Medulla oblongata (tissue), 1 donor: ENCODE data around the gene FAM174B.

Experiments used
- DNase-seq: peaks from one replicate; pipeline ENCODE4 v3.0.0-alpha.2; 2015; ENCODE audit errors: extremely low spot score

The FAM174B gene

GRCh38 chr15:92643849-92644815, 11.4 kb downstream of the FAM174B start:
- DNase-seq, result no peak

- DNase-seq, result peak; percentile 22
Observed at GRCh38 chr15:92638709-92639365, 16.7 kb downstream of the FAM174B start.

GRCh38 chr15:92638291-92638708, 17.3 kb downstream of the FAM174B start:
- no peak for DNase-seq

- no peak for DNase-seq
Observed at GRCh38 chr15:92637626-92638025, 17.9 kb downstream of the FAM174B start.

GRCh38 chr15:92636908-92637481, 18.6 kb downstream of the FAM174B start:
- DNase-seq, result no peak

- DNase-seq, result no peak
Observed at GRCh38 chr15:92636401-92636907, 19.1 kb downstream of the FAM174B start.

- DNase-seq, result no peak
Observed at GRCh38 chr15:92634671-92635201, 20.8 kb downstream of the FAM174B start.

GRCh38 chr15:92634060-92634459, 21.5 kb downstream of the FAM174B start:
- DNase-seq, result no peak

GRCh38 chr15:92633418-92633817, 22.2 kb downstream of the FAM174B start:
- no peak for DNase-seq

GRCh38 chr15:92633001-92633400, 22.6 kb downstream of the FAM174B start:
- DNase-seq, result no peak

- DNase-seq, result no peak
Observed at GRCh38 chr15:92631721-92632120, 23.9 kb downstream of the FAM174B start.

- no peak for DNase-seq
Observed at GRCh38 chr15:92629975-92630626, 25.5 kb downstream of the FAM174B start.

GRCh38 chr15:92629276-92629974, 26.1 kb downstream of the FAM174B start:
- DNase-seq, result no peak

- no peak for DNase-seq
Observed at GRCh38 chr15:92627014-92627413, 28.6 kb downstream of the FAM174B start.

- no peak for DNase-seq
Observed at GRCh38 chr15:92625251-92625980, 30.2 kb downstream of the FAM174B start.

- peak; percentile 90 for DNase-seq
Observed at GRCh38 chr15:92624401-92624991, 31.1 kb downstream of the FAM174B start.

GRCh38 chr15:92623435-92623834, 32.1 kb downstream of the FAM174B start:
- DNase-seq, result no peak

- DNase-seq, result no peak
Observed at GRCh38 chr15:92621972-92622533, 33.5 kb downstream of the FAM174B start.

- no peak for DNase-seq
Observed at GRCh38 chr15:92620991-92621390, 34.6 kb downstream of the FAM174B start.
